ENCODE measurements around the gene ZC3H18.

DNA sequence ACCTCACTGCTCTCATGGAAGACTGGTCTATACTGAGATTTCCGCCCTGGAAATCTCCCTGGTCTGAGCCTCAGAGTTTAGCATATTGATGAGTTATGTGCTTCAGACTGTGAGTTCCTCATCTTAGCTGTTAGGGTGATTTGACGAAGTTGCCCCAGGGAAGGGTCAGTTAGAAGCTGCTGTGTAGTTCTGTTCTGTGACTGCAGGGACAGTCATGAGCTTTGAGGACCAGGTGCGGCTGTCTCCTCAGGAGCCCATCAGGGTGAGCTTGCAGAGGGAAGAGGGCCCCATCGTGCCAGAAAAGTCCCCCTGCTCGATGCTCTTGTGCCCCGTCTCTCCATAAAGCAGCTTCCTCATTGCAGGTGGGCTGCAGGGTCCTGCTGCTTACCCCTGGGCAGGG, 39.9 kb downstream of the ZC3H18 start:
- TF ChIP-seq, protein P1, sequence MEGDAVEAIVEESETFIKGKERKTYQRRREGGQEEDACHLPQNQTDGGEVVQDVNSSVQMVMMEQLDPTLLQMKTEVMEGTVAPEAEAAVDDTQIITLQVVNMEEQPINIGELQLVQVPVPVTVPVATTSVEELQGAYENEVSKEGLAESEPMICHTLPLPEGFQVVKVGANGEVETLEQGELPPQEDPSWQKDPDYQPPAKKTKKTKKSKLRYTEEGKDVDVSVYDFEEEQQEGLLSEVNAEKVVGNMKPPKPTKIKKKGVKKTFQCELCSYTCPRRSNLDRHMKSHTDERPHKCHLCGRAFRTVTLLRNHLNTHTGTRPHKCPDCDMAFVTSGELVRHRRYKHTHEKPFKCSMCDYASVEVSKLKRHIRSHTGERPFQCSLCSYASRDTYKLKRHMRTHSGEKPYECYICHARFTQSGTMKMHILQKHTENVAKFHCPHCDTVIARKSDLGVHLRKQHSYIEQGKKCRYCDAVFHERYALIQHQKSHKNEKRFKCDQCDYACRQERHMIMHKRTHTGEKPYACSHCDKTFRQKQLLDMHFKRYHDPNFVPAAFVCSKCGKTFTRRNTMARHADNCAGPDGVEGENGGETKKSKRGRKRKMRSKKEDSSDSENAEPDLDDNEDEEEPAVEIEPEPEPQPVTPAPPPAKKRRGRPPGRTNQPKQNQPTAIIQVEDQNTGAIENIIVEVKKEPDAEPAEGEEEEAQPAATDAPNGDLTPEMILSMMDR (IDR thresholded peaks at IDR 0.05 in 2 of 3, conservative IDR thresholded peaks at IDR 0.05 in 1 of 3; ENCODE audit: control insufficient read depth in 2 of 3, extremely low read depth in 1 of 3, insufficient read depth in 1 of 3, low read depth in 3 of 3, low read length in 3 of 3), result peak in 1 of 3 experiments; percentile 16; a peak in 2 of 6 replicates
- no peak for TF ChIP-seq SUPT20H (IDR thresholded peaks at IDR 0.05; ENCODE audit: borderline replicate concordance, control insufficient read depth, low read depth, low read length)
- TF ChIP-seq, protein P2, sequence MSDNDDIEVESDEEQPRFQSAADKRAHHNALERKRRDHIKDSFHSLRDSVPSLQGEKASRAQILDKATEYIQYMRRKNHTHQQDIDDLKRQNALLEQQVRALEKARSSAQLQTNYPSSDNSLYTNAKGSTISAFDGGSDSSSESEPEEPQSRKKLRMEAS (IDR thresholded peaks at IDR 0.05; ENCODE audit: low read depth, low read length), result no peak
- no peak for TF ChIP-seq TCF12 (IDR thresholded peaks at IDR 0.05; ENCODE audit: low read depth, low read length)
- TF ChIP-seq POLR2A (IDR thresholded peaks at IDR 0.05; ENCODE audit: low read depth, low read length), result no peak
- no peak for TF ChIP-seq TARDBP (IDR thresholded peaks at IDR 0.05; ENCODE audit: borderline replicate concordance)
- TF ChIP-seq, protein P3, sequence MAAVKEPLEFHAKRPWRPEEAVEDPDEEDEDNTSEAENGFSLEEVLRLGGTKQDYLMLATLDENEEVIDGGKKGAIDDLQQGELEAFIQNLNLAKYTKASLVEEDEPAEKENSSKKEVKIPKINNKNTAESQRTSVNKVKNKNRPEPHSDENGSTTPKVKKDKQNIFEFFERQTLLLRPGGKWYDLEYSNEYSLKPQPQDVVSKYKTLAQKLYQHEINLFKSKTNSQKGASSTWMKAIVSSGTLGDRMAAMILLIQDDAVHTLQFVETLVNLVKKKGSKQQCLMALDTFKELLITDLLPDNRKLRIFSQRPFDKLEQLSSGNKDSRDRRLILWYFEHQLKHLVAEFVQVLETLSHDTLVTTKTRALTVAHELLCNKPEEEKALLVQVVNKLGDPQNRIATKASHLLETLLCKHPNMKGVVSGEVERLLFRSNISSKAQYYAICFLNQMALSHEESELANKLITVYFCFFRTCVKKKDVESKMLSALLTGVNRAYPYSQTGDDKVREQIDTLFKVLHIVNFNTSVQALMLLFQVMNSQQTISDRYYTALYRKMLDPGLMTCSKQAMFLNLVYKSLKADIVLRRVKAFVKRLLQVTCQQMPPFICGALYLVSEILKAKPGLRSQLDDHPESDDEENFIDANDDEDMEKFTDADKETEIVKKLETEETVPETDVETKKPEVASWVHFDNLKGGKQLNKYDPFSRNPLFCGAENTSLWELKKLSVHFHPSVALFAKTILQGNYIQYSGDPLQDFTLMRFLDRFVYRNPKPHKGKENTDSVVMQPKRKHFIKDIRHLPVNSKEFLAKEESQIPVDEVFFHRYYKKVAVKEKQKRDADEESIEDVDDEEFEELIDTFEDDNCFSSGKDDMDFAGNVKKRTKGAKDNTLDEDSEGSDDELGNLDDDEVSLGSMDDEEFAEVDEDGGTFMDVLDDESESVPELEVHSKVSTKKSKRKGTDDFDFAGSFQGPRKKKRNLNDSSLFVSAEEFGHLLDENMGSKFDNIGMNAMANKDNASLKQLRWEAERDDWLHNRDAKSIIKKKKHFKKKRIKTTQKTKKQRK (IDR thresholded peaks at IDR 0.05; ENCODE audit: low read depth, low read length), result no peak
- TF ChIP-seq, protein P4, sequence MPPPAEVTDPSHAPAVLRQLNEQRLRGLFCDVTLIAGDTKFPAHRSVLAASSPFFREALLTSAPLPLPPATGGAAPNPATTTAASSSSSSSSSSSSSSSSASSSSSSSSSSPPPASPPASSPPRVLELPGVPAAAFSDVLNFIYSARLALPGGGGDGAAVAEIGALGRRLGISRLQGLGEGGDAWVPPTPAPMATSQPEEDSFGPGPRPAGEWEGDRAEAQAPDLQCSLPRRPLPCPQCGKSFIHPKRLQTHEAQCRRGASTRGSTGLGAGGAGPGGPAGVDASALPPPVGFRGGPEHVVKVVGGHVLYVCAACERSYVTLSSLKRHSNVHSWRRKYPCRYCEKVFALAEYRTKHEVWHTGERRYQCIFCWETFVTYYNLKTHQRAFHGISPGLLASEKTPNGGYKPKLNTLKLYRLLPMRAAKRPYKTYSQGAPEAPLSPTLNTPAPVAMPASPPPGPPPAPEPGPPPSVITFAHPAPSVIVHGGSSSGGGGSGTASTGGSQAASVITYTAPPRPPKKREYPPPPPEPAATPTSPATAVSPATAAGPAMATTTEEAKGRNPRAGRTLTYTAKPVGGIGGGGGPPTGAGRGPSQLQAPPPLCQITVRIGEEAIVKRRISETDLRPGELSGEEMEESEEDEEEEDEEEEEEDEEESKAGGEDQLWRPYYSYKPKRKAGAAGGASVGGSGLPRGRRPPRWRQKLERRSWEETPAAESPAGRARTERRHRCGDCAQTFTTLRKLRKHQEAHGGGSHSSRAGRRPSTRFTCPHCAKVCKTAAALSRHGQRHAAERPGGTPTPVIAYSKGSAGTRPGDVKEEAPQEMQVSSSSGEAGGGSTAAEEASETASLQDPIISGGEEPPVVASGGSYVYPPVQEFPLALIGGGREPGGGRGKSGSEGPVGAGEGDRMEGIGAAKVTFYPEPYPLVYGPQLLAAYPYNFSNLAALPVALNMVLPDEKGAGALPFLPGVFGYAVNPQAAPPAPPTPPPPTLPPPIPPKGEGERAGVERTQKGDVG (CRISPR knock-in tag; IDR thresholded peaks at IDR 0.05), result no peak
- TF ChIP-seq SP1 (IDR thresholded peaks at IDR 0.05; ENCODE audit: low read depth, low read length), result no peak
- TF ChIP-seq ZNF274 (IDR thresholded peaks at IDR 0.05; ENCODE audit: insufficient read depth, insufficient read length), result no peak
- TF ChIP-seq ASH2L (IDR thresholded peaks at IDR 0.05; ENCODE audit: borderline replicate concordance, low read depth), result no peak

All from GM12878 (cell line).